GM10248 (cell line): Measurements from ENCODE around the gene DNTT.

Experiments
- CTCF ChIA-PET: fragments of 300-600 bp; sonication (Branson Sonifier 250); formaldehyde crosslinking; extraction: SDS; loops from one replicate; lab custom pipeline; 2021; ENCODE audit warnings: antibody characterized with exemption; lab: Yijun Ruan, JAX
- POLR2A ChIA-PET: fragments of 350-650 bp; sonication (Branson Sonifier 250); formaldehyde crosslinking; extraction: SDS; loops from one replicate; lab custom pipeline; 2020; ENCODE audit warnings: antibody characterized with exemption; lab: Yijun Ruan, JAX
- DNase-seq: peaks from one replicate; pipeline ENCODE4 v3.0.0; 2012; ENCODE audit errors: extremely low spot score
- CTCF ChIP-seq: IDR thresholded peaks from 2 replicates; pipeline ENCODE4 v1.5.1; 2012; ENCODE audit warnings: mild to moderate bottlenecking, low read depth; ENCODE audit errors: extremely low read depth, missing control alignments, control extremely low read depth

Gene DNTT

GRCh38 chr10:96341219-96342182, 37.3 kb downstream of the DNTT start:
- no peak for DNase-seq
- no peak for TF ChIP-seq CTCF
- ChIA-PET POLR2A (interaction anchor here (0.6 kb wide), 1 partner anchor 113 kb away, joined by 5 read pairs; no protein-coding TSS in a partner anchor), CTCF (interaction anchor here (0.8 to 11.4 kb wide), 24 partner anchors 8 to 648 kb away, joined by 3 to 150 read pairs (median 3); partner anchors contain the start of genes OPALIN and TCTN3)

GRCh38 chr10:96342402-96342801, 38.2 kb downstream of the DNTT start:
- ChIA-PET CTCF (interaction anchor here (1.6 to 11.4 kb wide), 5 partner anchors 15 to 325 kb away, joined by 3 to 150 read pairs (median 6); no protein-coding TSS in a partner anchor), POLR2A (no interaction called here)
- TF ChIP-seq CTCF, result no peak
- DNase-seq, result no peak

GRCh38 chr10:96344178-96344577, 39.9 kb downstream of the DNTT start:
- no peak for DNase-seq
- POLR2A ChIA-PET, result no interaction called here
- CTCF ChIA-PET, result interaction anchor here (1.1 to 11.4 kb wide), 6 partner anchors 10 to 327 kb away, joined by 3 to 150 read pairs (median 6); no protein-coding TSS in a partner anchor
- TF ChIP-seq CTCF, result no peak

- POLR2A ChIA-PET, result no interaction called here
Measured at GRCh38 chr10:96345222-96345621, 41.0 kb downstream of the DNTT start.

GRCh38 chr10:96346295-96346694, 42.1 kb downstream of the DNTT start:
- TF ChIP-seq CTCF, result no peak
- CTCF ChIA-PET, result interaction anchor here (1.5 to 3.3 kb wide), 2 partner anchors 12 to 22 kb away, joined by 3 to 17 read pairs; no protein-coding TSS in a partner anchor
- POLR2A ChIA-PET, result no interaction called here
- no peak for DNase-seq

More at GRCh38 chr10:96345222-96345621, 41.0 kb downstream of the DNTT start:
- TF ChIP-seq CTCF, result no peak
- CTCF ChIA-PET, result interaction anchor here (1.5 to 3.3 kb wide), 3 partner anchors 11 to 116 kb away, joined by 3 to 17 read pairs (median 8); no protein-coding TSS in a partner anchor
- no peak for DNase-seq

GRCh38 chr10:96352027-96352426, 47.8 kb downstream of the DNTT start:
- TF ChIP-seq CTCF, result no peak

More at GRCh38 chr10:96352027-96352426, 47.8 kb downstream of the DNTT start:
- POLR2A ChIA-PET, result interaction anchor here (0.8 kb wide), 1 partner anchor 86 kb away, joined by 7 read pairs; no protein-coding TSS in a partner anchor
- no peak for DNase-seq
- CTCF ChIA-PET, result interaction anchor here (1.0 to 1.7 kb wide), 3 partner anchors 13 to 17 kb away, joined by 3 read pairs; no protein-coding TSS in a partner anchor
